Activated naive CD4-positive, alpha-beta T cell treated with anti-CD3 and anti-CD28 coated beads, Interleukin-2, amount 50 U/mL, for 72 hours (primary cell): ENCODE measurements around the gene VSIG8. TPM values are rescaled to one million over a fixed set of nuclear protein-coding genes. Genes with fewer than 3 reads are reported as not detected.
A peak's percentile ranks its signal among the peaks of the same experiment; 100 is the strongest.
"Not testable (repeated sequence)": the region's sequence is repeated elsewhere in the genome, so short reads cannot be mapped to it uniquely, and the experiment has no call there.

Experiments used
- ATAC-seq, 2 donors: fragments of 150-1000 bp; cut with Tn5 transposase; 2 replicates each; pipeline ENCODE4 v1.10.0; 2021; ENCODE audit warnings: mild to moderate bottlenecking in 2 of 2, moderate library complexity in 2 of 2
- DNase-seq, 2 donors: peaks; one replicate each; pipeline ENCODE4 v3.0.0; 2021 to 2022; ENCODE audit warnings: low spot score in 2 of 2
- H3K27ac Mint-ChIP-seq, 2 donors: one replicate each; pipeline ENCODE4 v1.8.0; 2022; ENCODE audit warnings: mild to moderate bottlenecking in 2 of 2, mixed read lengths in 2 of 2
- H3K36me3 Mint-ChIP-seq, 2 donors: one replicate each; pipeline ENCODE4 v1.8.0; 2022; ENCODE audit warnings: mixed read lengths in 2 of 2
- H3K9me3 Mint-ChIP-seq, 2 donors: one replicate each; pipeline ENCODE4 v1.8.0; 2022; ENCODE audit warnings: mixed read lengths in 2 of 2
- total RNA-seq, 2 donors: library from RNA; stranded (reverse); gene quantifications; one replicate each; pipeline ENCODE4 v1.2.3, GENCODE V29; 2022

The VSIG8 gene
- total RNA-seq = under 1 TPM in 1 of 2 donors, not detected in 1; 0.18 TPM

GRCh38 chr1:159862557-159862956, at the start of gene VSIG8:
Gene VSIG8 (minus strand): TSS chr1:159862657. CDS start chr1:159862521, 136 bp downstream.
- no peak for ATAC-seq
- no peak for DNase-seq
- Mint-ChIP-seq H3K36me3 (no peaks in the 10 kb centered on the region), H3K27ac (peak within 1 kb of the TSS in 1 of 2 donors; percentile 38), H3K9me3 (no peaks in the 10 kb centered on the region)

- peaks cover 0 to 10% of the 10 kb centered on the region in 2 donors for H3K36me3 Mint-ChIP-seq
- peak in 1 of 2 donors; percentile 43 for ATAC-seq
- no peak for DNase-seq
- H3K9me3 Mint-ChIP-seq = no peaks in the 10 kb centered on the region
- H3K27ac Mint-ChIP-seq = peak overlapping the region; percentile 84 to 98
These were observed 49.0 kb upstream of the VSIG8 start for GRCh38 chr1:159911326-159912070.

- ATAC-seq = no peak
- Mint-ChIP-seq H3K27ac (peak overlapping the region in 1 of 2 donors; percentile 9), H3K36me3 (peaks cover 0 to 9% of the 10 kb centered on the region in 2 donors), H3K9me3 (no peaks in the 10 kb centered on the region)
- DNase-seq = no peak
These were observed 45.8 kb upstream of the VSIG8 start for GRCh38 chr1:159908031-159908940.

GRCh38 chr1:159906960-159907359, 44.5 kb upstream of the VSIG8 start:
- no peaks in the 10 kb centered on the region for H3K9me3 Mint-ChIP-seq
- H3K27ac Mint-ChIP-seq = no peak overlapping the region

GRCh38 chr1:159904036-159904435, 41.6 kb upstream of the VSIG8 start:
- not testable (repeated sequence) for ATAC-seq, H3K9me3 Mint-ChIP-seq, H3K36me3 Mint-ChIP-seq

More at GRCh38 chr1:159906960-159907359, 44.5 kb upstream of the VSIG8 start:
- ATAC-seq = no peak
- no peaks in the 10 kb centered on the region for H3K36me3 Mint-ChIP-seq
- no peak for DNase-seq

GRCh38 chr1:159902541-159902940, 40.1 kb upstream of the VSIG8 start:
- no peaks in the 10 kb centered on the region for H3K36me3 Mint-ChIP-seq
- ATAC-seq (no peak), DNase-seq (no peak)
- H3K9me3 Mint-ChIP-seq = no peaks in the 10 kb centered on the region
- H3K27ac Mint-ChIP-seq = no peak overlapping the region

More at GRCh38 chr1:159904036-159904435, 41.6 kb upstream of the VSIG8 start:
- not testable (repeated sequence) for H3K27ac Mint-ChIP-seq, DNase-seq

GRCh38 chr1:159900755-159901360, 38.4 kb upstream of the VSIG8 start:
- Mint-ChIP-seq H3K9me3 (no peaks in the 10 kb centered on the region), H3K36me3 (no peaks in the 10 kb centered on the region), H3K27ac (peak overlapping the region in 1 of 2 donors; percentile 32)
- no peak for DNase-seq
- ATAC-seq = no peak

- peak in 1 of 2 donors; percentile 58 for ATAC-seq
- DNase-seq = no peak
- peak within 1 kb of the TSS in 1 of 2 donors; percentile 32 for H3K27ac Mint-ChIP-seq
- no peaks in the 10 kb centered on the region for H3K36me3 Mint-ChIP-seq
- no peaks in the 10 kb centered on the region for H3K9me3 Mint-ChIP-seq
These were observed 37.7 kb upstream of the VSIG8 start, which contains the start of gene CFAP45 for GRCh38 chr1:159900086-159900680. Gene CFAP45 (minus strand): TSS chr1:159900165. CDS start chr1:159900098, 67 bp downstream.

GRCh38 chr1:159899634-159900033, 37.2 kb upstream of the VSIG8 start:
- not testable (repeated sequence) for DNase-seq, H3K36me3 Mint-ChIP-seq, H3K9me3 Mint-ChIP-seq, H3K27ac Mint-ChIP-seq, ATAC-seq

- ATAC-seq (no peak), DNase-seq (no peak)
These were observed 36.1 kb upstream of the VSIG8 start for GRCh38 chr1:159898527-159898926.

GRCh38 chr1:159897962-159898361, 35.5 kb upstream of the VSIG8 start:
- ATAC-seq = no peak
- H3K27ac Mint-ChIP-seq = no peak overlapping the region
- DNase-seq = no peak
- H3K9me3 Mint-ChIP-seq = no peaks in the 10 kb centered on the region
- H3K36me3 Mint-ChIP-seq = no peaks in the 10 kb centered on the region

More at GRCh38 chr1:159898527-159898926, 36.1 kb upstream of the VSIG8 start:
- no peaks in the 10 kb centered on the region for H3K36me3 Mint-ChIP-seq
- no peaks in the 10 kb centered on the region for H3K9me3 Mint-ChIP-seq
- no peak overlapping the region for H3K27ac Mint-ChIP-seq

- no peak overlapping the region for H3K27ac Mint-ChIP-seq
- ATAC-seq (no peak), DNase-seq (no peak)
- H3K9me3 Mint-ChIP-seq = no peaks in the 10 kb centered on the region
- H3K36me3 Mint-ChIP-seq = no peaks in the 10 kb centered on the region
These were observed 34.1 kb upstream of the VSIG8 start for GRCh38 chr1:159896546-159896930.

GRCh38 chr1:159895836-159896545, 33.5 kb upstream of the VSIG8 start:
- ATAC-seq (no peak), DNase-seq (no peak)
- H3K9me3 Mint-ChIP-seq = no peaks in the 10 kb centered on the region
- H3K36me3 Mint-ChIP-seq = no peaks in the 10 kb centered on the region
- H3K27ac Mint-ChIP-seq = no peak overlapping the region

- H3K27ac Mint-ChIP-seq = peak overlapping the region in 1 of 2 donors; percentile 8
- no peaks in the 10 kb centered on the region for H3K36me3 Mint-ChIP-seq
- H3K9me3 Mint-ChIP-seq = no peaks in the 10 kb centered on the region
- ATAC-seq (no peak), DNase-seq (no peak)
These were observed 32.8 kb upstream of the VSIG8 start for GRCh38 chr1:159895286-159895685.

GRCh38 chr1:159892944-159893343, 30.5 kb upstream of the VSIG8 start:
- no peak overlapping the region for H3K27ac Mint-ChIP-seq
- ATAC-seq (no peak), DNase-seq (no peak)
- no peaks in the 10 kb centered on the region for H3K9me3 Mint-ChIP-seq
- no peaks in the 10 kb centered on the region for H3K36me3 Mint-ChIP-seq
